HepG2 (cell line): ENCODE measurements around the gene SOAT2. TPM values are rescaled to one million over a fixed set of nuclear protein-coding genes. Genes with fewer than 3 reads are reported as not detected.

Source experiments
- ATAC-seq: fragments of 200-7000 bp; cut with Tn5 transposase; 3 replicates; pipeline ENCODE4 v1.9.1; 2020; ENCODE audit warnings: mild to moderate bottlenecking, moderate library complexity
- BruUV-seq: library from RNA; stranded (reverse); fragments of 400-500 nt; replicated peaks from 2 replicates; lab custom pipeline; 2021; lab: Mats Ljungman, UMichigan
- CTCF ChIA-PET: fragments of 300-600 bp; formaldehyde crosslinking; extraction: SDS; loops from one replicate; lab custom pipeline; 2021; ENCODE audit warnings: low total read pairs, inconsistent platforms, low intra/inter-chr PET ratio; lab: Yijun Ruan, JAX
- POLR2A ChIA-PET: fragments of 350-600 bp; sonication (Branson Sonifier 250); formaldehyde crosslinking; loops from one replicate; lab custom pipeline; 2020; ENCODE audit warnings: antibody characterized with exemption, inconsistent platforms; lab: Yijun Ruan, JAX
- DNase-seq: peaks from one replicate; pipeline ENCODE4 v3.0.0-alpha.2; 2015; ENCODE audit warnings: low spot score
- FAIRE-seq: peaks from 3 replicates; lab custom pipeline; 2011; peaks lifted over from hg19 to GRCh38; lab: Jason Lieb, UNC
- H2AFZ ChIP-seq: one replicate; pipeline ENCODE4 v1.6.1; 2011; ENCODE audit warnings: low read length, inconsistent platforms
- H3K27ac ChIP-seq: fragments of 300-600 bp; 3 replicates; pipeline ENCODE4 v1.8.0; 2011; ENCODE audit warnings: mixed run types, mild to moderate bottlenecking, mixed read lengths, low read length, inconsistent platforms; ENCODE audit not compliant: insufficient read depth; ENCODE audit errors: extremely low read length
- H3K27me3 ChIP-seq, 2 experiments: fragments of 200-600 bp in 1 of 2; 2 replicates in 1 of 2; 3 replicates in 1 of 2; pipeline versions ENCODE4 v1.6.0 to v1.8.0; 2011; ENCODE audit warnings: low read length in 2 of 2, mild to moderate bottlenecking in 2 of 2, moderate library complexity in 2 of 2, inconsistent platforms in 1 of 2; ENCODE audit not compliant: insufficient read depth in 2 of 2, control insufficient read depth in 1 of 2
- H3K36me3 ChIP-seq, 2 experiments: fragments of 200-600 bp in 1 of 2; replicated peaks in 1 of 2; 2 replicates in 1 of 2; 3 replicates in 1 of 2; pipeline versions ENCODE4 v1.5.1 to v1.8.0; 2011; ENCODE audit warnings: low read length in 2 of 2, inconsistent platforms in 1 of 2; ENCODE audit not compliant: insufficient read depth in 2 of 2, control insufficient read depth in 1 of 2
- H3K4me1 ChIP-seq: 2 replicates; pipeline ENCODE4 v1.5.1; 2012; ENCODE audit warnings: low read length, inconsistent platforms; ENCODE audit not compliant: insufficient read depth
- H3K4me2 ChIP-seq: 2 replicates; pipeline ENCODE4 v1.6.0; 2011; ENCODE audit warnings: low read depth, low read length, inconsistent platforms
- H3K4me3 ChIP-seq, 3 experiments: fragments of 200-600 bp in 1 of 3; sonication (generic), shearing (Covaris generic) in 1 of 3; replicated peaks in 1 of 3; 2 replicates each; pipeline ENCODE4 v1.5.1; 2011 to 2016; ENCODE audit warnings: low read length in 3 of 3, inconsistent platforms in 2 of 3, low read depth in 2 of 3, mild to moderate bottlenecking in 2 of 3, control low read depth in 1 of 3, mixed read lengths in 1 of 3; ENCODE audit not compliant: insufficient read depth in 1 of 3
- H3K79me2 ChIP-seq: one replicate; pipeline ENCODE4 v1.6.1; 2011; ENCODE audit warnings: low read length, inconsistent platforms; ENCODE audit not compliant: insufficient read depth
- H3K9ac ChIP-seq: 2 replicates; pipeline ENCODE4 v1.6.0; 2011; ENCODE audit warnings: mild to moderate bottlenecking, low read depth, low read length, inconsistent platforms; ENCODE audit not compliant: insufficient read depth
- H3K9me3 ChIP-seq: 2 replicates; pipeline ENCODE4 v1.5.1; 2012; ENCODE audit warnings: mild to moderate bottlenecking, low read length
- H4K20me1 ChIP-seq: 2 replicates; pipeline ENCODE4 v1.6.0; 2011; ENCODE audit warnings: inconsistent platforms, mild to moderate bottlenecking, low read length, moderate library complexity; ENCODE audit not compliant: insufficient read depth
- FOXA3 ChIP-seq: IDR thresholded peaks from 2 replicates; pipeline ENCODE4 v1.6.1; 2016; ENCODE audit warnings: missing genetic modification reagents, missing compliant biosample characterization
- GATAD1 ChIP-seq: IDR thresholded peaks from 2 replicates; pipeline ENCODE4 v1.6.1; 2016; ENCODE audit warnings: missing genetic modification reagents, missing compliant biosample characterization
- GTF3A ChIP-seq: sonication (generic); formaldehyde crosslinking; conservative IDR thresholded peaks from 2 replicates; pipeline ENCODE4 v1.4.0; 2020; ENCODE audit warnings: mild to moderate bottlenecking, missing genetic modification reagents
- HDAC2 ChIP-seq: sonication (generic); formaldehyde crosslinking; IDR thresholded peaks from 2 replicates; pipeline ENCODE4 v1.4.0; 2020; ENCODE audit warnings: missing genetic modification reagents
- KDM1A ChIP-seq: IDR thresholded peaks from 2 replicates; pipeline ENCODE4 v1.6.1; 2016; ENCODE audit warnings: missing compliant biosample characterization
- NR2F2 ChIP-seq: IDR thresholded peaks from 2 replicates; pipeline ENCODE4 v1.6.1; 2012; ENCODE audit warnings: low read depth, inconsistent platforms, borderline replicate concordance
- SNRNP70 ChIP-seq: fragments of 200-400 bp; formaldehyde crosslinking; IDR thresholded peaks from 2 replicates; pipeline ENCODE4 v1.6.1; 2017; ENCODE audit warnings: mild to moderate bottlenecking, low read depth, low read length, moderate library complexity
- SOX6 ChIP-seq, 2 experiments: fragments of 450-650 bp in 1 of 2; sonication (generic) in 1 of 2; formaldehyde crosslinking in 1 of 2; IDR thresholded peaks; 2 replicates each; pipeline versions ENCODE4 v1.4.0 to v1.6.1; 2017 to 2020; ENCODE audit warnings: antibody characterized with exemption in 1 of 2, mild to moderate bottlenecking in 1 of 2, missing genetic modification reagents in 1 of 2
- YEATS2 ChIP-seq: sonication (generic); formaldehyde crosslinking; IDR thresholded peaks from 2 replicates; pipeline ENCODE4 v1.4.0; 2020; ENCODE audit warnings: missing genetic modification reagents, borderline replicate concordance
- ZNF180 ChIP-seq: sonication (generic); formaldehyde crosslinking; IDR thresholded peaks from 2 replicates; pipeline ENCODE4 v1.4.0; 2020; ENCODE audit warnings: low read depth, missing genetic modification reagents, borderline replicate concordance
- ZNF350 ChIP-seq: sonication (generic); formaldehyde crosslinking; IDR thresholded peaks from 2 replicates; pipeline ENCODE4 v1.4.0; 2020; ENCODE audit warnings: mild to moderate bottlenecking, low read depth, missing genetic modification reagents, borderline replicate concordance
- ZNF567 ChIP-seq: sonication (generic); formaldehyde crosslinking; IDR thresholded peaks from 2 replicates; pipeline ENCODE4 v1.8.1; 2023; ENCODE audit warnings: mild to moderate bottlenecking, missing genetic modification reagents, borderline replicate concordance
- ZNF577 ChIP-seq: sonication (generic); formaldehyde crosslinking; IDR thresholded peaks from 2 replicates; pipeline ENCODE4 v1.4.0; 2020; ENCODE audit warnings: mild to moderate bottlenecking, low read depth, missing genetic modification reagents, borderline replicate concordance
- WGBS: methylation state at CpG from one replicate; pipeline ENCODE4 v1.1.6; 2017; ENCODE audit warnings: low lambda C conversion rate; 5-methylcytosine and 5-hydroxymethylcytosine counted together
- in situ Hi-C: cut with HindIII; loops from 2 replicates; pipeline ENCODE4 v1.10.0; 2017; ENCODE audit warnings: low pct_unique_long_range_greater_than_20kb; ENCODE audit not compliant: extremely low pct_ligation_motif_present
- intact Hi-C: fragments of 100-400 bp; cut with micrococcal nuclease; formaldehyde crosslinking; loops from one replicate; pipeline ENCODE4 v1.10.0; 2022; ENCODE audit not compliant: unreplicated experiment
- polyA plus RNA-seq, 8 experiments: library from polyadenylated mRNA; depleted of rRNA in 3 of 8; stranded (reverse) in 7 of 8; unstranded in 1 of 8; fragments of >200 nt; fragmentation: Illumina TruSeq in 4 of 8; extraction: Trizol in 4 of 8; gene quantifications; 2 replicates each; pipeline versions ENCODE4 v1.2.1 to v1.2.3, GENCODE V29; 2011 to 2016; ENCODE audit warnings: low read depth in 4 of 8, missing spikeins in 1 of 8, mixed read lengths in 1 of 8; ENCODE audit not compliant: insufficient read depth in 1 of 8
- total RNA-seq, 5 experiments: library from RNA; depleted of rRNA; stranded (reverse); fragments of >200 nt; fragmentation: Illumina TruSeq; extraction: Trizol; gene quantifications; 2 replicates each; pipeline ENCODE4 v1.2.3, GENCODE V29; 2016; ENCODE audit warnings: low read depth in 1 of 5
- TF ChIP-seq, protein P1 (sequence below): sonication (generic); formaldehyde crosslinking; IDR thresholded peaks from 2 replicates; pipeline ENCODE4 v1.4.0; 2020; ENCODE audit warnings: low read depth, mild to moderate bottlenecking, missing genetic modification reagents
- TF ChIP-seq, protein P2 (sequence below): IDR thresholded peaks from 2 replicates; pipeline ENCODE4 v1.6.1; 2016; ENCODE audit warnings: missing genetic modification reagents, missing compliant biosample characterization
- TF ChIP-seq, protein P3 (sequence below): sonication (generic); formaldehyde crosslinking; IDR thresholded peaks from 2 replicates; pipeline ENCODE4 v1.4.0; 2020; ENCODE audit warnings: missing genetic modification reagents, borderline replicate concordance
- TF ChIP-seq, protein P4 (sequence below): IDR thresholded peaks from 2 replicates; pipeline ENCODE4 v1.6.1; 2016

SOAT2 gene
- total and polyA plus RNA-seq, 2 of the 13 experiments (the other 11 are each of a cell fraction or from before 2014, with no cell fraction given), result 14.9 to 108 TPM

DNA sequence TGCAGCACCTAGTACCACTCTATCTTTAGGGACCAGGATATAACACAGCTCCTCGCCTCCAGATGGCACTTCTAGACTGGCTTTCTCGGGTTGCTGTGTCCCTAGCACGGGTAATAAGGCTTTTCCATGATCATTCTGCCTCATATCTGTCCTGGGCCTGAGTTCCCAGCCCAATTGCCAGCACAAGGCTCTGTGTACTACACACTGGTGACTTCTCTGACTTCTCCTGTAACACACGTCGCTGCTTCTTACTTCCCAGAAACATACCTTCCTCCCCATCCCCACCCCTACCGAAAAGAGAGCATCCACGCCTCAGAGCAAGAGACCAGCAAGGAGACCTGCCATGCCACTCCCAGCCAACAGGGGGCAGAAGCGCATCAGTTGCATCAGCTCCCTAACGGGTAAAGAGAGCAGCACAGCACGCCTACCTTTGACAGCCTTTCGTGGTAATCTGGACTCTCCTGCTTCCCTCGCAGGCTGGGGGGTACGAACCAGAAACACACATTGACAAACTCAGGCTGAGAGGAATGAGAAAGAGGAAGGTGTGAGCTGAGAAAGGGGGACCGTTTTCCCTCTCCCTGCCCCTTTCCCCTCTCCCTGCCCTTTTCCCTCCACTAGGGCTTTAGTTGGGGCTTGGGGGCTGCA is 56.0 kb downstream of the SOAT2 start:
- H3K4me3 ChIP-seq, result peak overlapping the region in 1 of 3 experiments; percentile 36; a peak in 1 of 6 replicates
- no peak overlapping the region for H2AFZ ChIP-seq
- H3K36me3 ChIP-seq, result no peaks in the 10 kb centered on the region
- DNase-seq (peak; percentile 77), ATAC-seq (peak; percentile 88), FAIRE-seq (peak; percentile 95)
- POLR2A ChIA-PET, result interaction anchor here (1.0 to 4.5 kb wide), 7 partner anchors 16 to 162 kb away, joined by 3 to 34 read pairs (median 6); partner anchors contain the start of genes AAAS, CSAD, PFDN5 and SOAT2
- H3K4me2 ChIP-seq, result peak overlapping the region; percentile 50
- no peaks in the 10 kb centered on the region for H4K20me1 ChIP-seq
- no peaks in the 10 kb centered on the region for H3K27me3 ChIP-seq
- CTCF ChIA-PET, result interaction anchor here (0.9 to 4.1 kb wide), 5 partner anchors 16 to 128 kb away, joined by 3 to 23 read pairs (median 4); no protein-coding TSS in a partner anchor
- BruUV-seq, result no TSS peak
- no peak overlapping the region for H3K9ac ChIP-seq
- no peaks in the 10 kb centered on the region for H3K79me2 ChIP-seq
- peaks cover 44% of the 10 kb centered on the region for H3K4me1 ChIP-seq
- intact Hi-C loops (loop anchor here (1.0 to 5.0 kb wide), 3 partner anchors 31 to 128 kb away; no protein-coding TSS in a partner anchor), in situ Hi-C loops (loop anchor here (5.0 kb wide), 1 partner anchor 33 kb away; no protein-coding TSS in a partner anchor)
- H3K27ac ChIP-seq, result no peak overlapping the region
- no peaks in the 10 kb centered on the region for H3K9me3 ChIP-seq
- 7% methylated on average over 14 of the region's 14 CpGs for WGBS
- TF ChIP-seq SNRNP70 (no peak), ZNF567 (CRISPR knock-in tag) (no peak), GTF3A (CRISPR knock-in tag) (0 out of 2 replicates have a peak, but pooled peaks have one; percentile 40), SOX6 (IDR thresholded peaks at IDR 0.05) (no peak), SOX6 (CRISPR knock-in tag; IDR thresholded peaks at IDR 0.05) (peak; percentile 18; the same call in 1 of the 2 replicates), HDAC2 (peak; percentile 49; the same call in 1 of the 2 replicates), ZNF350 (peak; percentile 48; the same call in 1 of the 2 replicates), ZNF577 (no peak), FOXA3 (CRISPR knock-in tag) (peak; percentile 47; the same call in 1 of the 2 replicates), NR2F2 (no peak), YEATS2 (peak; percentile 41; the same call in 1 of the 2 replicates), KDM1A (CRISPR knock-in tag) (0 out of 2 replicates have a peak, but pooled peaks have one; percentile 31), GATAD1 (CRISPR knock-in tag) (peak; percentile 27; the same call in 1 of the 2 replicates), ZNF180 (CRISPR knock-in tag) (no peak)
- TF ChIP-seq, protein P1, sequence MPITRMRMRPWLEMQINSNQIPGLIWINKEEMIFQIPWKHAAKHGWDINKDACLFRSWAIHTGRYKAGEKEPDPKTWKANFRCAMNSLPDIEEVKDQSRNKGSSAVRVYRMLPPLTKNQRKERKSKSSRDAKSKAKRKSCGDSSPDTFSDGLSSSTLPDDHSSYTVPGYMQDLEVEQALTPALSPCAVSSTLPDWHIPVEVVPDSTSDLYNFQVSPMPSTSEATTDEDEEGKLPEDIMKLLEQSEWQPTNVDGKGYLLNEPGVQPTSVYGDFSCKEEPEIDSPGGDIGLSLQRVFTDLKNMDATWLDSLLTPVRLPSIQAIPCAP (CRISPR knock-in tag), result no peak
- TF ChIP-seq, protein P2, sequence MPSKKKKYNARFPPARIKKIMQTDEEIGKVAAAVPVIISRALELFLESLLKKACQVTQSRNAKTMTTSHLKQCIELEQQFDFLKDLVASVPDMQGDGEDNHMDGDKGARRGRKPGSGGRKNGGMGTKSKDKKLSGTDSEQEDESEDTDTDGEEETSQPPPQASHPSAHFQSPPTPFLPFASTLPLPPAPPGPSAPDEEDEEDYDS, result peak; percentile 53; the same call in 1 of the 2 replicates
- TF ChIP-seq, protein P3, sequence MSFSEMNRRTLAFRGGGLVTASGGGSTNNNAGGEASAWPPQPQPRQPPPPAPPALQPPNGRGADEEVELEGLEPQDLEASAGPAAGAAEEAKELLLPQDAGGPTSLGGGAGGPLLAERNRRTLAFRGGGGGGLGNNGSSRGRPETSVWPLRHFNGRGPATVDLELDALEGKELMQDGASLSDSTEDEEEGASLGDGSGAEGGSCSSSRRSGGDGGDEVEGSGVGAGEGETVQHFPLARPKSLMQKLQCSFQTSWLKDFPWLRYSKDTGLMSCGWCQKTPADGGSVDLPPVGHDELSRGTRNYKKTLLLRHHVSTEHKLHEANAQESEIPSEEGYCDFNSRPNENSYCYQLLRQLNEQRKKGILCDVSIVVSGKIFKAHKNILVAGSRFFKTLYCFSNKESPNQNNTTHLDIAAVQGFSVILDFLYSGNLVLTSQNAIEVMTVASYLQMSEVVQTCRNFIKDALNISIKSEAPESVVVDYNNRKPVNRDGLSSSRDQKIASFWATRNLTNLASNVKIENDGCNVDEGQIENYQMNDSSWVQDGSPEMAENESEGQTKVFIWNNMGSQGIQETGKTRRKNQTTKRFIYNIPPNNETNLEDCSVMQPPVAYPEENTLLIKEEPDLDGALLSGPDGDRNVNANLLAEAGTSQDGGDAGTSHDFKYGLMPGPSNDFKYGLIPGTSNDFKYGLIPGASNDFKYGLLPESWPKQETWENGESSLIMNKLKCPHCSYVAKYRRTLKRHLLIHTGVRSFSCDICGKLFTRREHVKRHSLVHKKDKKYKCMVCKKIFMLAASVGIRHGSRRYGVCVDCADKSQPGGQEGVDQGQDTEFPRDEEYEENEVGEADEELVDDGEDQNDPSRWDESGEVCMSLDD (CRISPR knock-in tag), result no peak
- TF ChIP-seq, protein P4, sequence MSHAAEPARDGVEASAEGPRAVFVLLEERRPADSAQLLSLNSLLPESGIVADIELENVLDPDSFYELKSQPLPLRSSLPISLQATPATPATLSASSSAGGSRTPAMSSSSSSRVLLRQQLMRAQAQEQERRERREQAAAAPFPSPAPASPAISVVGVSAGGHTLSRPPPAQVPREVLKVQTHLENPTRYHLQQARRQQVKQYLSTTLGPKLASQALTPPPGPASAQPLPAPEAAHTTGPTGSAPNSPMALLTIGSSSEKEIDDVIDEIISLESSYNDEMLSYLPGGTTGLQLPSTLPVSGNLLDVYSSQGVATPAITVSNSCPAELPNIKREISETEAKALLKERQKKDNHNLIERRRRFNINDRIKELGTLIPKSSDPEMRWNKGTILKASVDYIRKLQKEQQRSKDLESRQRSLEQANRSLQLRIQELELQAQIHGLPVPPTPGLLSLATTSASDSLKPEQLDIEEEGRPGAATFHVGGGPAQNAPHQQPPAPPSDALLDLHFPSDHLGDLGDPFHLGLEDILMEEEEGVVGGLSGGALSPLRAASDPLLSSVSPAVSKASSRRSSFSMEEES (CRISPR knock-in tag), result peak; percentile 35; the same call in 1 of the 2 replicates
